MM.1S (cell line): ENCODE results near the gene RTBDN.

ENCODE experiments used
- CTCF ChIP-seq: fragments of 300-600 bp; sonication (generic); IDR thresholded peaks from 2 replicates; pipeline ENCODE4 v1.5.1; 2016; ENCODE audit warnings: antibody characterized with exemption, low read length, mixed read lengths
- EZH2 ChIP-seq: fragments of 300-600 bp; sonication (generic); optimal IDR thresholded peaks from 2 replicates; pipeline ENCODE3; 2017; ENCODE audit warnings: low read depth, mild to moderate bottlenecking, antibody characterized with exemption, low read length, mixed read lengths
- EZH2phosphoT487 ChIP-seq: fragments of 300-600 bp; sonication (generic); IDR thresholded peaks from 2 replicates; pipeline ENCODE4 v1.6.1; 2018; ENCODE audit warnings: antibody characterized with exemption, low read length

DNA sequence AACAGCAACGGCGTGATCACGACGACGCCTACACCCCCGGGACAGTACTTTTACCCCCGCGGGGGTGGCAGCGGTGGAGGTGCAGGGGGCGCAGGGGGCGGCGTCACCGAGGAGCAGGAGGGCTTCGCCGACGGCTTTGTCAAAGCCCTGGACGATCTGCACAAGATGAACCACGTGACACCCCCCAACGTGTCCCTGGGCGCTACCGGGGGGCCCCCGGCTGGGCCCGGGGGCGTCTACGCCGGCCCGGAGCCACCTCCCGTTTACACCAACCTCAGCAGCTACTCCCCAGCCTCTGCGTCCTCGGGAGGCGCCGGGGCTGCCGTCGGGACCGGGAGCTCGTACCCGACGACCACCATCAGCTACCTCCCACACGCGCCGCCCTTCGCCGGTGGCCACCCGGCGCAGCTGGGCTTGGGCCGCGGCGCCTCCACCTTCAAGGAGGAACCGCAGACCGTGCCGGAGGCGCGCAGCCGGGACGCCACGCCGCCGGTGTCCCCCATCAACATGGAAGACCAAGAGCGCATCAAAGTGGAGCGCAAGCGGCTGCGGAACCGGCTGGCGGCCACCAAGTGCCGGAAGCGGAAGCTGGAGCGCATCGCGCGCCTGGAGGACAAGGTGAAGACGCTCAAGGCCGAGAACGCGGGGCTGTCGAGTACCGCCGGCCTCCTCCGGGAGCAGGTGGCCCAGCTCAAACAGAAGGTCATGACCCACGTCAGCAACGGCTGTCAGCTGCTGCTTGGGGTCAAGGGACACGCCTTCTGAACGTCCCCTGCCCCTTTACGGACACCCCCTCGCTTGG, 42.1 kb downstream of the RTBDN start:
- no peak for TF ChIP-seq CTCF
- no peak for TF ChIP-seq EZH2
- TF ChIP-seq EZH2phosphoT487 = no peak
